ENCODE measurements around the gene HMOX1. TPM values are rescaled to one million over a fixed set of nuclear protein-coding genes. Genes with fewer than 3 reads are reported as not detected.
"Not testable (repeated sequence)": the region's sequence is repeated elsewhere in the genome, so short reads cannot be mapped to it uniquely, and the experiment has no call there.

The HMOX1 gene
- total RNA-seq, 2 donors from 2014 or later, result 9.3 to 32.0 TPM

- Histone ChIP-seq H3K4me1 (peaks cover 5% of the 10 kb centered on the region), H3K4me3 (no peak overlapping the region), H3K27ac (no peak overlapping the region), H3K27me3 (no peaks in the 10 kb centered on the region), H3K36me3 (replicated peaks in 1 of 2; ENCODE audit: insufficient read depth in 1 of 2, low read depth in 2 of 2) (no peaks in the 10 kb centered on the region), H3K9me3 (peaks cover 0 to 8% (median 0%) of the 10 kb centered on the region in 3 donors)
- DNase-seq (no peak), ATAC-seq (no peak)
- intact Hi-C loops (cut with DNase I), result no loop called here
- TF ChIP-seq, protein P1, sequence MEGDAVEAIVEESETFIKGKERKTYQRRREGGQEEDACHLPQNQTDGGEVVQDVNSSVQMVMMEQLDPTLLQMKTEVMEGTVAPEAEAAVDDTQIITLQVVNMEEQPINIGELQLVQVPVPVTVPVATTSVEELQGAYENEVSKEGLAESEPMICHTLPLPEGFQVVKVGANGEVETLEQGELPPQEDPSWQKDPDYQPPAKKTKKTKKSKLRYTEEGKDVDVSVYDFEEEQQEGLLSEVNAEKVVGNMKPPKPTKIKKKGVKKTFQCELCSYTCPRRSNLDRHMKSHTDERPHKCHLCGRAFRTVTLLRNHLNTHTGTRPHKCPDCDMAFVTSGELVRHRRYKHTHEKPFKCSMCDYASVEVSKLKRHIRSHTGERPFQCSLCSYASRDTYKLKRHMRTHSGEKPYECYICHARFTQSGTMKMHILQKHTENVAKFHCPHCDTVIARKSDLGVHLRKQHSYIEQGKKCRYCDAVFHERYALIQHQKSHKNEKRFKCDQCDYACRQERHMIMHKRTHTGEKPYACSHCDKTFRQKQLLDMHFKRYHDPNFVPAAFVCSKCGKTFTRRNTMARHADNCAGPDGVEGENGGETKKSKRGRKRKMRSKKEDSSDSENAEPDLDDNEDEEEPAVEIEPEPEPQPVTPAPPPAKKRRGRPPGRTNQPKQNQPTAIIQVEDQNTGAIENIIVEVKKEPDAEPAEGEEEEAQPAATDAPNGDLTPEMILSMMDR (IDR thresholded peaks at IDR 0.05), result no peak
- TF ChIP-seq POLR2A (IDR thresholded peaks at IDR 0.05), result no peak
- 67 to 77% methylated on average over 5 of the region's 5 CpGs for WGBS, 2 donors
Observed at GRCh38 chr22:35436421-35436820, 55.5 kb downstream of the HMOX1 start.

GRCh38 chr22:35437049-35437448, 56.2 kb downstream of the HMOX1 start:
- Histone ChIP-seq H3K27me3 (no peaks in the 10 kb centered on the region), H3K9me3 (peaks cover 0 to 8% (median 0%) of the 10 kb centered on the region in 3 donors), H3K4me3 (no peak overlapping the region), H3K27ac (no peak overlapping the region), H3K36me3 (replicated peaks in 1 of 2; ENCODE audit: insufficient read depth in 1 of 2, low read depth in 2 of 2) (no peaks in the 10 kb centered on the region), H3K4me1 (no peaks in the 10 kb centered on the region)
- WGBS, 2 donors, result 85 to 93% methylated on average over 1 to 2 of the region's 2 CpGs
- DNase-seq (no peak), ATAC-seq (no peak)
- TF ChIP-seq, protein P1 (IDR thresholded peaks at IDR 0.05), result no peak
- intact Hi-C loops (cut with DNase I), result no loop called here

- DNase-seq; H3K4me3 ChIP-seq; H3K4me1 ChIP-seq; ATAC-seq; H3K9me3 ChIP-seq; H3K27ac ChIP-seq; intact Hi-C loops (cut with DNase I); H3K36me3 ChIP-seq (replicated peaks in 1 of 2; ENCODE audit: insufficient read depth in 1 of 2, low read depth in 2 of 2); H3K27me3 ChIP-seq: not testable (repeated sequence)
- 57 to 58% methylated on average over 3 of the region's 3 CpGs for WGBS, 2 donors
Observed at GRCh38 chr22:35438673-35439364, 57.9 kb downstream of the HMOX1 start.

- no peaks in the 10 kb centered on the region for H3K9me3 ChIP-seq
- DNase-seq (no peak), ATAC-seq (no peak)
- H3K36me3 ChIP-seq (replicated peaks in 1 of 2; ENCODE audit: insufficient read depth in 1 of 2, low read depth in 2 of 2), result no peaks in the 10 kb centered on the region
- H3K27ac ChIP-seq, result no peak overlapping the region
- no peak for TF ChIP-seq POLR2A (IDR thresholded peaks at IDR 0.05)
- TF ChIP-seq, protein P1 (IDR thresholded peaks at IDR 0.05), result no peak
- intact Hi-C loops (cut with DNase I), result no loop called here
- H3K4me3 ChIP-seq, result no peak overlapping the region
- H3K27me3 ChIP-seq, result no peaks in the 10 kb centered on the region
- H3K4me1 ChIP-seq, result no peaks in the 10 kb centered on the region
- 71 to 93% methylated on average over 1 of the region's 1 CpG for WGBS, 2 donors
Observed at GRCh38 chr22:35439365-35439717, 58.4 kb downstream of the HMOX1 start.

- intact Hi-C loops (cut with DNase I), result no loop called here
- 73 to 85% methylated on average over 3 of the region's 3 CpGs for WGBS, 2 donors
- Histone ChIP-seq H3K27ac (no peak overlapping the region), H3K4me3 (no peak overlapping the region), H3K4me1 (no peaks in the 10 kb centered on the region), H3K36me3 (replicated peaks in 1 of 2; ENCODE audit: insufficient read depth in 1 of 2, low read depth in 2 of 2) (no peaks in the 10 kb centered on the region), H3K27me3 (no peaks in the 10 kb centered on the region), H3K9me3 (no peaks in the 10 kb centered on the region)
- TF ChIP-seq, protein P1 (IDR thresholded peaks at IDR 0.05), result no peak
- TF ChIP-seq POLR2A (IDR thresholded peaks at IDR 0.05), result no peak
- DNase-seq (no peak), ATAC-seq (no peak)
Observed at GRCh38 chr22:35440129-35440528, 59.2 kb downstream of the HMOX1 start.
